ENCODE measurements around the gene SMC1B. TPM values are rescaled to one million over a fixed set of nuclear protein-coding genes. Genes with fewer than 3 reads are reported as not detected.

SMC1B gene
- total RNA-seq, 4 donors from 2014 or later: 0.13 TPM; not detected in 3

DNA sequence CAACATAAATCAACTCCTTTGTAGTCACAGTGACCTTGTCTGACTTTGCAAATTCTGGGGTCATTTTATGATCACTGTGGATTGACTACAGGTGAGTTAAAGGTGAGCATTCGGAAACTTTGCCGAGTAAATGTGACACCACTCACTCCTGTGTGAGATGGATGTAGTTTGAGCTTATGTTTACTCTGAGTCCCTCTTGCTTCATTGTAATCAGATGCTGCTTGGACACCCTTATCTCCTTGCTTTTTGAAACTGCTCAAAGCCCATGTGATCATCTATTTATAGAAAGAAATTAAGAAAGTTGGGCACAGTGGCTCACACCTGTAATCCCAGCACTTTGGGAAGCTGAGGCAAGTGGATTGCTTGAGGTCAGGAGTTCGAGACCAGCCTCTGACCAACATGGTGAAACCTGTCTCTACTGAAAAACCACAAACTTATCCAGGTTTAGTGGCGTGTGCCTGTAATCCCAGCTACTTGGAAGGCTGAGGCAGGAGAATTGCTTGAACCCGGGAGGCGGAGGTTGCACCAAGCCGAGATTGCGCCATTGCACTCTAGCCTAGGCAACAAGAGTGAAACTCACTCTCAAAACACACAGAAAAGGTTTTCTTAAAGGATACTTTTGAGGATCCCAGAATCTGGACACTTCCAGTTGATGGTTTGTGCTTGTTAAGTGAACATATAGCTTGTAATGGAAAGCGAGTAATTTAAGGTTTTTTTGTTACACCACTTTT is 96.4 kb downstream of the SMC1B start:
- Histone ChIP-seq H3K27ac (replicated peaks in 1 of 4) (peak overlapping the region; percentile 83 to 92 (median 86)), H3K36me3 (no peaks in the 10 kb centered on the region), H3K4me3 (peak overlapping the region in 1 of 4 donors; percentile 24), H3K27me3 (no peaks in the 10 kb centered on the region), H3K4me1 (peaks cover 27 to 65% (median 53%) of the 10 kb centered on the region in 4 donors), H3K9me3 (no peaks in the 10 kb centered on the region)
- TF ChIP-seq, protein P1, sequence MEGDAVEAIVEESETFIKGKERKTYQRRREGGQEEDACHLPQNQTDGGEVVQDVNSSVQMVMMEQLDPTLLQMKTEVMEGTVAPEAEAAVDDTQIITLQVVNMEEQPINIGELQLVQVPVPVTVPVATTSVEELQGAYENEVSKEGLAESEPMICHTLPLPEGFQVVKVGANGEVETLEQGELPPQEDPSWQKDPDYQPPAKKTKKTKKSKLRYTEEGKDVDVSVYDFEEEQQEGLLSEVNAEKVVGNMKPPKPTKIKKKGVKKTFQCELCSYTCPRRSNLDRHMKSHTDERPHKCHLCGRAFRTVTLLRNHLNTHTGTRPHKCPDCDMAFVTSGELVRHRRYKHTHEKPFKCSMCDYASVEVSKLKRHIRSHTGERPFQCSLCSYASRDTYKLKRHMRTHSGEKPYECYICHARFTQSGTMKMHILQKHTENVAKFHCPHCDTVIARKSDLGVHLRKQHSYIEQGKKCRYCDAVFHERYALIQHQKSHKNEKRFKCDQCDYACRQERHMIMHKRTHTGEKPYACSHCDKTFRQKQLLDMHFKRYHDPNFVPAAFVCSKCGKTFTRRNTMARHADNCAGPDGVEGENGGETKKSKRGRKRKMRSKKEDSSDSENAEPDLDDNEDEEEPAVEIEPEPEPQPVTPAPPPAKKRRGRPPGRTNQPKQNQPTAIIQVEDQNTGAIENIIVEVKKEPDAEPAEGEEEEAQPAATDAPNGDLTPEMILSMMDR (IDR thresholded peaks at IDR 0.05): no peak
- TF ChIP-seq POLR2A (IDR thresholded peaks at IDR 0.05; ENCODE audit: low read depth) (no peak), POLR2AphosphoS5 (IDR thresholded peaks at IDR 0.05) (no peak), EP300 (IDR thresholded peaks at IDR 0.05) (no peak)
- WGBS: 88% methylated on average over 9 of the region's 9 CpGs
- no peak for DNase-seq (ENCODE audit: extremely low spot score)
- intact Hi-C loops (cut with DNase I): loop anchor here (5.0 kb wide), 1 partner anchor 235 kb away; no protein-coding TSS in a partner anchor

GRCh38 chr22:45314786-45315185 is 98.6 kb downstream of the SMC1B start:
- Histone ChIP-seq H3K27ac (replicated peaks in 1 of 4) (peak overlapping the region in 1 of 4 donors; percentile 14), H3K4me3 (no peak overlapping the region), H3K36me3 (no peaks in the 10 kb centered on the region), H3K4me1 (peaks cover 36 to 69% (median 62%) of the 10 kb centered on the region in 4 donors), H3K9me3 (no peaks in the 10 kb centered on the region), H3K27me3 (no peaks in the 10 kb centered on the region)
- DNase-seq (ENCODE audit: extremely low spot score): no peak
- no peak for TF ChIP-seq POLR2A (IDR thresholded peaks at IDR 0.05; ENCODE audit: low read depth)
- TF ChIP-seq POLR2AphosphoS5 (IDR thresholded peaks at IDR 0.05): no peak
- TF ChIP-seq, protein P1 (IDR thresholded peaks at IDR 0.05): no peak
- TF ChIP-seq EP300 (IDR thresholded peaks at IDR 0.05): no peak
- intact Hi-C loops (cut with DNase I): loop anchor here (5.0 kb wide), 1 partner anchor 238 kb away; no protein-coding TSS in a partner anchor
- WGBS: 95% methylated on average over 6 of the region's 6 CpGs

DNA sequence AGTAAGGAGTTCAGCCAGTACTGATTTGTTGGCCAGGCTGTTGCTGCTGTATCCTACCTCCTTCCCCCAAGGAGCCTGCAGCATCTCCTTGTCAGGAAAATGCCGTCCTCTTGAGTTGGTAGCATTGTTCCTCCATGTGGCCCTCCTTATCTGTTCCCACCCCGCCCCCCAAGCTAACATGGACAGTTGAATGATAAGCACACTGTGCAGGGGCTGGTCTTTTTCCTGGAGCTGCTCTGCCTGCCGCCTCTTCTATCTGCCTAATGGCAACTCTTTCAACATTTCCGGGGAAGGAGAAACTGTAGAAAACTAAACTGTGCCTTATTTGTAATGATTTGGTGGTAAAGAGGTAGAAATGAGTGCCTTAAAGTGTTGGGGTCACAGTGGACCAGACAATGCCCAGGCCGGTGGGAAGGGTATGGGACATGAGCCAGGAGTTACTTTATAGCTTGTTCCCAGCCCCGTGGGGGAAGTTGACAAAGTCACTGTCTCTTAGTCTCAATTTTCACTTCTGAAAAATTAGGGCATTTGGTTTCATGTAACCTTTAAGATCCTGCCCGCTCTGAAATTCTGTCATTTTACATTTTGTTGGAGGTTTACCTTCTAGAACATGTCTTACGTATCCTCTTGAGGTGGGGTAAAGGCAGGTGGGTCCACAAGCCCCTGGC is 99.2 kb downstream of the SMC1B start:
- H3K36me3 ChIP-seq: no peaks in the 10 kb centered on the region
- peak overlapping the region in 1 of 4 donors; percentile 14 for H3K27ac ChIP-seq (replicated peaks in 1 of 4)
- WGBS: 75% methylated on average over 8 of the region's 8 CpGs

DNA sequence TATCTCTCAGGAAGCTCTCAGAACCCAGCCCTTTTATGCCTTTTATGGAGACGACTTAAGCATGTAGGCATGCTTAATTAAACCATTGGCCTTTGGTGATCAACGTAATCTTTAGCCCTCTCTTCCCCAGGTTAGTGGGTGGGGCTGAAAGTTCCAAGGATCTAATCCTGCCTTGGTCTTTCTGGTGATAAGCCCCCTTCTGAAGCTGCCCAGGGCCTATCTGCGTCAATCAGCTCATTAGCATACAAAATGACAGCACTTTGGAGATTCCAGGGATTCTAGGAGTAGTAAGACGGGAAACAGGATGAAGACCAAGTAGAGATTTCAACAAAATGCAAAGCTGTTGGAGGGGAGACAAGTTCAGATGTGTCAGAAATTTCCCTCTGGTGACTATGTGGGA is 100.5 kb downstream of the SMC1B start:
- 87% methylated on average over 4 of the region's 4 CpGs for WGBS
- Histone ChIP-seq H3K4me1 (peaks cover 24 to 59% (median 48%) of the 10 kb centered on the region in 4 donors), H3K27me3 (no peaks in the 10 kb centered on the region), H3K36me3 (no peaks in the 10 kb centered on the region), H3K27ac (replicated peaks in 1 of 4) (no peak overlapping the region), H3K9me3 (no peaks in the 10 kb centered on the region), H3K4me3 (no peak overlapping the region)
- DNase-seq (ENCODE audit: extremely low spot score): no peak
- TF ChIP-seq, protein P1 (IDR thresholded peaks at IDR 0.05): no peak
- no peak for TF ChIP-seq EP300 (IDR thresholded peaks at IDR 0.05)
- no peak for TF ChIP-seq POLR2A (IDR thresholded peaks at IDR 0.05; ENCODE audit: low read depth)
- no peak for TF ChIP-seq POLR2AphosphoS5 (IDR thresholded peaks at IDR 0.05)
- intact Hi-C loops (cut with DNase I): no loop called here

More for the DNA sequence above, 99.2 kb downstream of the SMC1B start:
- peaks cover 31 to 65% (median 58%) of the 10 kb centered on the region in 4 donors for H3K4me1 ChIP-seq
- intact Hi-C loops (cut with DNase I): no loop called here
- no peak overlapping the region for H3K4me3 ChIP-seq
- no peaks in the 10 kb centered on the region for H3K9me3 ChIP-seq
- no peak for DNase-seq (ENCODE audit: extremely low spot score)
- no peaks in the 10 kb centered on the region for H3K27me3 ChIP-seq
- TF ChIP-seq, protein P1 (IDR thresholded peaks at IDR 0.05): no peak
- TF ChIP-seq POLR2AphosphoS5 (IDR thresholded peaks at IDR 0.05): no peak
- TF ChIP-seq EP300 (IDR thresholded peaks at IDR 0.05): no peak
- no peak for TF ChIP-seq POLR2A (IDR thresholded peaks at IDR 0.05; ENCODE audit: low read depth)

Measured in esophagus muscularis mucosa (tissue), 4 donors.